GM21786 (cell line): ENCODE results near the gene THYN1.
"Not testable (repeated sequence)": the region's sequence is repeated elsewhere in the genome, so short reads cannot be mapped to it uniquely, and the experiment has no call there.

Source experiments
- ATAC-seq: cut with Tn5 transposase; IDR thresholded peaks from one replicate; pipeline ENCODE4 v1.9.1; 2021; ENCODE audit not compliant: unreplicated experiment

Gene THYN1

GRCh38 chr11:134253188-134253993 lies at the start of gene THYN1, which contains the start of gene ACAD8:
Gene THYN1, minus strand, starts transcription at chr11:134253352. Its CDS starts 470 bp downstream, at chr11:134252882.
Gene ACAD8, plus strand, starts transcription at chr11:134253568. Its CDS starts 33 bp downstream, at chr11:134253601.
- ATAC-seq, result peak; percentile 99

- no peak for ATAC-seq
These were observed 41.5 kb upstream of the THYN1 start for GRCh38 chr11:134294664-134295063.

DNA sequence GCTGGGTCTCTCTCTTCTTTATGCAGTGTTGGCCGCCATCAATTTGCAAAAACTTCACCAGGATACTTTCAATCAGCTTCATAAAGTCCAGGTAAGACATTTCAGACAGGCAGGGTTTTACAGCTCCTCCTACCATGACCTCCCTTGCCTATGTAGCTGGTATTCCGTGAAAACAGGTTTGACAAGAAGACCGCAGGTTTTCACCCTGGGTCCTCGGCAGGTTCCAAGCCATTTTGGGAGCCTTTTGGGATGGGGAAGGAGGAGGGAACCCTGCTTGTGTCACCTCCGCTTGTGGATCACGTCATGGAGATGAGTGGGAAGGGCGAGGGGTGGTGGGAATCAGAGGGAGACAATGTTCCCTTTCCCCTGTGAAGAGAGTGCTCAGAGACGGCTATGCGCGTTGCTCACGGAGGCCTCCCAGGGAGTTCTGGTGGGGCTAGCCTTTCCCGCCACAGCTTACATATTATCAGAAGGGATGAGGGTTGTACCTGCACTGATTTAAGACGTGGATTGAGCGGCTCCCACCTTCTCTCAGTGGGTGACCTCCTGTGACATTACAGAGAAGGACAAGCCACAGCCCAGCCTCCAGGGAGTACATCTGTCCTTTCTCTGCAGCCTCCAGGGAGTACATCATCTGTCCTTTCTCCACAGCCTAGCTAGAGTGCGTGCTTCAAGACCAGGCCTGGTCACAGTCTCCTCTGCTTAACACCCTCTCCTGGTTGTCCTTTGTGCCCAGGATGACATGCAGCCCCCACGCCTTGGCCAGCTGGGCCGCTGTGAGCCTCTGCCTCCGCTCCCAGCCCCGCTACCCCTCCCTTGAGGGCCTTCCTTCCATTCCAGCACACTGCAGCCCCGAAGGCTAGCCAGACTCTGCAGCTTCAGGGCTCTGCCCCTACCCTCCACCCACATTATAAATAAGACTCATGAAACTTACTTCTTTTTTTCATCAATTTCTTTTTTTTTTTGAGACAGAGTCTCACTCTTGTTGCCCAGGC lies 40.3 kb upstream of the THYN1 start:
- ATAC-seq, result no peak

DNA sequence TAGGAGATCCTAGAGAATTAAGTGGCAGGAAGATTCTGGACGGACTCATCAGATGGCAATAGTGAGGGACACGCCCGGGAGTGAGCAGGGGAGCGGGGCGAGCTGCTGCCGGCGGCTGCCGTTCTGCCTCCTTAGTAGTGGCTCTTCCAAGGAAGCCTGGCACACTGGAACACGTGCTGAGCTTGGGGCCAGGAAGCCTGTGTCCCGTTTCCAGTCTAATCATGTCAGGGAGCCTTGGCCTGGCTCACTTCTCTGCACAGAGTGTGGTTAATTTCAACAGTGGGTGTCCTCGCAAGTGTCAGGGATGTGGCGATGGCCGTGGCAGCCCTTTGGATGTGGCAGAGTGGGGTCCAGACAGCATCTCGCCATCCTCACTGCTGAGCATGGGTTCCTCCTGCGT lies 39.5 kb upstream of the THYN1 start:
- no peak for ATAC-seq

DNA sequence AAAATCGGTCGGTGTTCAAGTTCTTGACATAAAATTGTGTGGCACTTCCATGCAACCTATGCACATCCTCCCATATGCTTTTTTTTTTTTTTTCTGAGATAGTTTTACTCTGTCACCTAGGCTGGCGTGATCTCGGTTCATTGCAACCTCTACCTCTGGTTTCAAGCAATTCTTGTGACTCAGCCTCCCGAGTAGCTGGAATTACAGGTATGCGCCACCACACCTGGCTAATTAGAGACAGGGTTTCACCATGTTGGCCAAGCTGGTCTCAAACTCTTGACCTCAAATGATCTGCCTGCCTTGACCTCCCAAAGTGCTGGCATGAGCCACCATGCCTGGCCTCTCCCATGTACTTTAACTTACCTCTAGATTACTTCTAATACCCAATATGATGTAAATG lies 38.0 kb upstream of the THYN1 start:
- no peak for ATAC-seq

DNA sequence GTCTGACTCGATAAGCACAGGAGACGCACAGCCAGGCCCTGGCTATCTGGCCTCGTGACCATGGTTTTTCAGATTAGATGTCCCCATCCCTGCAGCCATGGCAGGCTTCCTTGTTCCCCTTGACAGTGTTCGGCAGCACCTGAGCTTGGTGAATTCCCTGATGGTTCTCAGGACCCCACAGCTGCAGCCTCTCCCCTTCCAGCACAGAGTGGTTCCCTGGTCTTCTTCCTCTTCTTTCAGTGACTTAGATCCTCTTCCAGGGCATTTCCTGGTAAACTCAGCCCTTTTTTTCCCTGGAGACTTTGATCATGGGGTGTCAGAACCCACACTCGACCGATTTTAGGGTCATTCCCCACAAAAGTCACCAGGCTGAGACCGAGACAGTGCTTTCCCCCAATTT lies 37.5 kb upstream of the THYN1 start:
- ATAC-seq, result no peak

- ATAC-seq, result no peak
These were observed 36.6 kb upstream of the THYN1 start for GRCh38 chr11:134289789-134290188.

- ATAC-seq, result no peak
These were observed 36.0 kb upstream of the THYN1 start for GRCh38 chr11:134289167-134289566.

GRCh38 chr11:134288486-134288885 lies 35.3 kb upstream of the THYN1 start:
- ATAC-seq, result no peak

DNA sequence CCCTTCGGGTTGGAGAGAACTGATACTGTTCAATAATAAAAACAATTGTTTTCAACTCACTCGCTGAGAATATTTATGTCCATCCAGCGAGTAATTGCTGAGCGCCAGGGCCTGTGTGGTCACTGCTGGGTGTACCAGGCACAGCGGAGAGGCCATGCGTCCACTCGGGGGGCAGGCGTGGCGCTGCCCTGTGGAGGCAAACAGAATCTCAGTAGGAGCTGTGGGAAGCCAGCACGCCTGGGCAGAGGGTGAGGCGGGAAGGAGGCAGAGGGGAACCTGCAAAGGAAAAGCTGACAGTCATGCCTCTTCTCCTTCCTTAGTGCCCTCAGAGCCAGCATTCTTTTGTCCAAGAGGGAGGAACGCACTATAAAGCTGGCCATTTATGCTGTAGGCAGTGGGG lies 34.4 kb upstream of the THYN1 start:
- ATAC-seq, result no peak

DNA sequence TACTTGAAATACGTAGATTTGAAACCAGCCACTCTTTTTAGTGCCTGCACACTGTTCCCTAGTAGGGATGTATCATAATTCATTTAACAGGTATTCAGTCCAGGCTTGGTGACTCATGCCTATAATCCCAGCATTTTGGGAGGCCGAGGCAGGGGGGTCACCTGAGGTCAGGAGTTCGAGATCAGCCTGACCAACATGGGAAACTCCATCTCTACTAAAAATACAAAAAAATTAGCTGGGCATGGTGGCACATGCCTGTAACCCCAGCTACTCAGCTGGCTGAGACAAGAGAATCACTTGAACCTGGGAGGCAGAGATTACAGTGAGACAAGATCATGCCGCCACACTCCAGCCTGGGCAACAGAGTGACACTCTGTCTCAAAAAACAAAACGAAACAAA lies 31.2 kb upstream of the THYN1 start:
- not testable (repeated sequence) for ATAC-seq

DNA sequence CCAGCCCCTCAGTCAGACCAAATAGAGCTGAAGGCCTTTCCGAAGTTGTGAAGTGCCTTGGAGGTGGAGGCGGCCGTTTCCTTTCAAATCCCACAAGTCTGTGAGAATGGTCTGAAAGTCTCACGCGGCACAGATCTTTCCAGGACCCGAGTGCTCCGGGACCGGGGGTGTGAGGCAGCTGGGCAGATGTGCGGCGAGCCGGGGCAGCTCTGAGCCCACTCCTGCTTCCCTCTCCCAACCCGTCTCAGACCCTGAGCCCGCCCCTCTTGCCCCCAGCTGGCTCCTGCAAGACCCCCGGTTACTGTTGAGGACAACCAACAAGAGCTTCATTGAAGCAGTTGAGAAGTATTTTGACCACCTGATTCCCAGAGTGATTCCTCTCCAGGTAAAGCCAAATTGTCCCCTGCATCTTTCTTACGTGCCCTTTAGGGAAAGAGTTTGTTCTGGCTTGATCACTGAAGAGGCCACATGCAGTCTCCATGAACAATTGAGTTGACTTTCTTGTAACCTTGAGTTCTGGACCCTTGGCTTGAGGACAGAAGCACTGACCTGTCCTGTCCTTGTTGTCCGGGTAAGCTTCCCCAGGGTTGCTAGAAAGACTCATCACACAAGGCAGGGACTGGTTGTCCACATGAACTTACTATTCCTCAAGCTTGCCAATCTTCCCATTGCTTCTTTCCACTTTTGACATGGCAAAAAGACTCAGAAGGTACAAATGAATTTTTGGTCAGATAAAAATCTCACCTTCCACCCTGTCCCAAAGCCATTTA lies 30.5 kb upstream of the THYN1 start:
- ATAC-seq, result no peak

DNA sequence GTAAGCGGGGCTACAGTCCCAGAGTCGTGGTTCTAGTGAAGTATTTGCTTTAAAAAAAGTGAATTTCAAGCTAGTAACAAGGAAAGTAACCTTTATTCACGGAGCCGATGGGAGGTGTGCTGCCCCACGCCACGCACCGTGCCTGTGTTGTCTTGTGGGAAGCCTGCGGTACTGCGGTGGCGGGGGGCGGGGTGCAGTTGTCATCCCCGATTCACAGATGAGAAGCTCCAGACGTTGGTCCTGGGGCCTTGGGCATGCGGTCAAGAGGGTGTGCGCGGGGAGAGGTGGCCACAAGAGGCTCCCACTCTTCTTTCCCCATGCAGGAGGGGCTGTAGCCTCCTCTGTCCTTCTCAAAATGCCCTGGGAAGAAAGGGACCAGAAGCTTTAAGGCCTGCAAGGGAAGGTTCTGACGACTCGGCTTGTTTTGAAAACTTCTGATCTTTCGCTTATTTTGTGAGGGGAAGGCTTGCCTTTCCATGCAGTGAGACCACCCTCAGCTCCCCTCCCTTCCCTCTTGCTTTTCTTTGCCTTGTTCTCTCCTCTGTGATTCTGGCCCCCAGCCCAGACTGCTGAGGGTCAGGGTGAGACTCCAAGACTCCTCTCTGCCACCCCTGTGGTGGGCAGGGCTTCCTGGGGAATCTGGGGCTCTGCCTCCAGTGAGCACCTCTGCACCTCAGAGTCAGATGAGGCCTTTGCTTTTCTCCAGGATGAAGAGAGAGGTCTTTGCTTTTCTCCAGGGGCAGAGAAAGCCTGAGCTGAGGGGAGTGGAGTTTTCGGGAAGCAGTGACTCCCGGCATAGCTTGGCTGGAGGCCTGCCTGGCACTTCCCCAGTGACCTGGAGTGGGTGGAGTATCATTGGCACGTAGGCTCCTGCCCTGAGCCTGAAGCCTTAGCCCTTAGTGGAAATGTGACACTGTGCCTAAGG lies 29.2 kb upstream of the THYN1 start:
- no peak for ATAC-seq

DNA sequence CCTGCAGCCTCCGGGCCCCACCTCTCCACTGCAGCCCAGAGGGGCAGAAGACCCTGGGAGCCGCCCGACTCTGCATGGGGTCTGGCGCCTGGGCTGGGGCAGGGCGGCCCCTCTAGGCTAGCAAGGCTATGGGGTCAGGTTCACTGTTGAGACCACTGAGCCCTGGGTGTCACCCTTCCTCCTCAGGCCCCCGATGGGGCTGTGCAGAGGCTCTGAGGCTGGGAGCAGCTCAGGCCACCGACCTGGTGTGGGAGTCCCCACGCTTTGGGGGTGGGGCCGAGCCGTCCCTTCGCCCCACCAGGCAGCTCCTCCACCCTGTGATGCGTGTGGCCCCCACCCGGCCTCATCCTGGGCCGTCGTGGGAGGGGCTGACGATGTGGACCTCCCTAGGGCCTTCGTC lies 28.5 kb upstream of the THYN1 start:
- not testable (repeated sequence) for ATAC-seq

DNA sequence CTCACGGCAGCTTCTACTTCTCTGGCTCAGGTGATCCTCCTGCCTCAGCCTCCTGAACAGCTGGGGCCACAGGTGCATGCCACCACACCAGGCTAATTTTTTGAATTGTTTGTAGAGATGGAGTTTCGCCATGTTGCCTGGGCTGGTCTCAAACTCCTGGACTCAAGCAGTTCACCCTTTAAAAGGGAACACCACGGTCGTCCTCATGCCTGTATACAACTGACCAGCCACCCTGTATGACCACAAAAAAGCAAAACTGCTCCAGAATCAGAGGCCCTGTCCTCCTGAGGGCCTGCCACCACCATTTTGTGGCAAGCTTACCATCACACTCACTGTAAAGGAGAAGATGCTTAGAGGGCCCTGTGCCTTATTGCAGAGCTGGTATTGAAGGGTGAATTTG lies 25.2 kb upstream of the THYN1 start:
- ATAC-seq, result no peak

DNA sequence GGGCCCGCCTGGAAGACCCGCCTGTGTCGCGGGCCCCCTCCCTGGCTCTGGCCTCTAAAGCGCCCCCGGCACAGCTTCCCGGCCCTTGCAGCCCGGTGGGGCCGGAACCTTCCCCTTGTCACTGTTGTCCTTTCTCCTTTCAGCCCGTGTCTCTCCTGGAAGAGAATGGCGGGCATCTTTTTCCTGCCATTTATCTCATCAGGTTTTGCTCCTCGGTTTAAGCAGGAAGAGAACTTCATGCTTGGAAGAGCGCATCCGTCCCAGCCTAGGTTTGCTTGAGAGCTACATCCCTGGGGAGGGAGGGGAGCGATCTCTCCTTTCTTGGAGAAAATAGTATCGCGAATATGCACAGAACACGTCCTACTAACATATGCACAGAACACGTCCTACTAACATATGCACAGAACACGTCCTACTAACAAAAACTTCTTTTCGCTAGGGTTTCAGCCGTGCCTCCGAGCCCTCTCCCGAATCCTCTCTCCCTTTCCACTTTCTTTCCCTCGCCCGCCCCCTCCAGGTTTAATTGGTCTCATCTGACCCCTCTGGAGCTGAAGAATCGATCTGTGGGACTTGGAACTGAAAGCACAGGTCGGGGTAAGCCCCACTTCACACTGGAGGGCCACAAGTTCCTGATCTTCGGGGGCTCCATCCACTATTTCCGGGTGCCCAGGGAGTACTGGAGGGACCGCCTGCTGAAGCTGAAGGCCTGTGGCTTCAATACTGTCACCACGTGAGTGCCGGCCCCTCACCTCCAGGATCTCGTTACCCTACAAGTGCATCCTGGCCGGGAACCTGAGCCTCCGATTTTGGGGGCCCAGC lies 24.2 kb upstream of the THYN1 start:
- no peak for ATAC-seq

- no peak for ATAC-seq
These were observed 23.4 kb upstream of the THYN1 start for GRCh38 chr11:134276396-134277182.
